ENCODE measurements around the gene DPYD. TPM values are rescaled to one million over a fixed set of nuclear protein-coding genes. Genes with fewer than 3 reads are reported as not detected.
A peak's percentile ranks its signal among the peaks of the same experiment; 100 is the strongest.

DPYD gene
- total RNA-seq, 1 donor, result 81.9 TPM

DNA sequence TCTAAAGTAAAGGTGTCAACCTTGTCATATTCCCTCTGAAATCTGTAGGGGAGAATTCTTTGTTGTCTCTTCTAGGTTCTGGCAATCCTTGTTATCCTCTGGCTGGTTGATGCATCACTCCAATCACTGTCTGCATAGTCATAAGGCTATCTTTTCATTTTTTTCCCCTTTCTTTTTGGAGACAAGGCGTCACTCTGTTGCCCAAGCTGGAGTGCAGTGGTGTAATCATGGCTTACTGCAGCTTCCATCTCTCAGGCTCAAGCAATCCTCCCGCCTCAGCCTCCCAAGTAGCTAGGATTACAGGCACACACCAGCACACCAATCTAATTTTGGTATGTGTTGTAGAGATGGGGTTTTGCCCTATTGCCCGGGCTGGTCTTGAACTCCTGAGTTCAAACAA lies 12.9 kb downstream of the DPYD start:
- peak; percentile 44 for DNase-seq (ENCODE audit: low read depth)
- no peak overlapping the region for H3K4me3 ChIP-seq (ENCODE audit: low read depth, low read length)
- TF ChIP-seq, protein P1, sequence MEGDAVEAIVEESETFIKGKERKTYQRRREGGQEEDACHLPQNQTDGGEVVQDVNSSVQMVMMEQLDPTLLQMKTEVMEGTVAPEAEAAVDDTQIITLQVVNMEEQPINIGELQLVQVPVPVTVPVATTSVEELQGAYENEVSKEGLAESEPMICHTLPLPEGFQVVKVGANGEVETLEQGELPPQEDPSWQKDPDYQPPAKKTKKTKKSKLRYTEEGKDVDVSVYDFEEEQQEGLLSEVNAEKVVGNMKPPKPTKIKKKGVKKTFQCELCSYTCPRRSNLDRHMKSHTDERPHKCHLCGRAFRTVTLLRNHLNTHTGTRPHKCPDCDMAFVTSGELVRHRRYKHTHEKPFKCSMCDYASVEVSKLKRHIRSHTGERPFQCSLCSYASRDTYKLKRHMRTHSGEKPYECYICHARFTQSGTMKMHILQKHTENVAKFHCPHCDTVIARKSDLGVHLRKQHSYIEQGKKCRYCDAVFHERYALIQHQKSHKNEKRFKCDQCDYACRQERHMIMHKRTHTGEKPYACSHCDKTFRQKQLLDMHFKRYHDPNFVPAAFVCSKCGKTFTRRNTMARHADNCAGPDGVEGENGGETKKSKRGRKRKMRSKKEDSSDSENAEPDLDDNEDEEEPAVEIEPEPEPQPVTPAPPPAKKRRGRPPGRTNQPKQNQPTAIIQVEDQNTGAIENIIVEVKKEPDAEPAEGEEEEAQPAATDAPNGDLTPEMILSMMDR (IDR thresholded peaks at IDR 0.05; ENCODE audit: insufficient read depth, low read length), result no peak

- H3K4me3 ChIP-seq (ENCODE audit: low read depth, low read length), result peak overlapping the region; percentile 8
- peak; percentile 97 for DNase-seq (ENCODE audit: low read depth)
- TF ChIP-seq, protein P1 (IDR thresholded peaks at IDR 0.05; ENCODE audit: insufficient read depth, low read length), result no peak
These were observed 14.1 kb downstream of the DPYD start for GRCh38 chr1:97906567-97907241.

DNA sequence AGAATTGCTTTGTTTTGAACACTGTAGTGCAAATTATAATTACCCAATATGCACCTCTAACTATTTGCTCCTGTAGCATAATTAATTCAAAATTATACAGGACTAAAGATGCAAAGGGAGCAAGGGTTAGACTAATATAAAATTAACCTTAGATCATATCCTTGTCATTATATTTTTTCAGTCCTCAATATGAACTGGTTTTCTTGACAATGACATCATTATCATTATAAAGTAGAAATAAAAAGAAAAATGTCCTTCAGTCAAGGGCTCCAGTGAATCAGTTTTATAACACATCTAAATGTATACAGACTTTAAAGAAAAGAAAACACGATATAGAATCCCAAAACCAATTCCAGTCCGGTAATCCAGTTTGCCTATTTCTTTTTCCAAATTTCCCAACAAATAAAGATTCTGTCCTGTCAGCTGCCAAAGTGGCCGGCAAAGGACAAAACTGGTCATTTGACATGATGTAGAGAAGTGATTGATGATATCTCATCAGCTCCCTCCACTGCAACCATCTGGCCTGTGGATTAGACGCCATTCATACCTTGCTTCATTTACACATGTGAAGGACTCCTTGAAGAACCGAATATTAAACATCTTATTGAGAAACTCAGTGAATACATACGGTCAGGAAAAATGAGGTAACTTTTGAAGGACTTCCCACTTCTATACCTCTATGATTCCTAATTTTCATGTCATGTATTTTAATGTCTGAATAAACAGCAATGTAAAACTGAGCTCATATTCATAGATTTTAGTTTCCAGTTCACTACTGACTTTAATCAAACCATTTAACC lies 15.5 kb downstream of the DPYD start:
- DNase-seq (ENCODE audit: low read depth), result no peak
- TF ChIP-seq, protein P1 (IDR thresholded peaks at IDR 0.05; ENCODE audit: insufficient read depth, low read length), result no peak
- H3K4me3 ChIP-seq (ENCODE audit: low read depth, low read length), result no peak overlapping the region

DNA sequence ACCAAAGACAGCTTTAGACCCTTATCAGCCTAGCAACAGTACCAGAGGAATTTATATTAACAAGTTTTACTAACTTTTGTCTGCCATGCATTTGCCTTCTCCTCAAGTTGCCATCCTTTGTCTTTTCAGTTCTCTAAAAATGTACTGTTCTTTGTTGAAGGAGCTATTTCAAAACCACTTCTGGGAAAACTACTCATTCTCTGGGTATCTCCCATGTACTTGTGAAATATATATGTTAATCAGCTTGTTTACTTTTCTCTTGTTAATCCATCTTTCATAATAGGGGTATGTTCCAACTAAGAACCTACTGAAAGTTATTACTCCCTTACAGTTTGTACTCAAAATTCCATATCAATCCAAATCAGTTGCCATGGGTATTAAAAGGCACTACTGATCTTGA lies 16.3 kb downstream of the DPYD start:
- TF ChIP-seq, protein P1 (IDR thresholded peaks at IDR 0.05; ENCODE audit: insufficient read depth, low read length), result no peak
- DNase-seq (ENCODE audit: low read depth), result peak; percentile 82
- H3K4me3 ChIP-seq (ENCODE audit: low read depth, low read length), result peak overlapping the region; percentile 2

DNA sequence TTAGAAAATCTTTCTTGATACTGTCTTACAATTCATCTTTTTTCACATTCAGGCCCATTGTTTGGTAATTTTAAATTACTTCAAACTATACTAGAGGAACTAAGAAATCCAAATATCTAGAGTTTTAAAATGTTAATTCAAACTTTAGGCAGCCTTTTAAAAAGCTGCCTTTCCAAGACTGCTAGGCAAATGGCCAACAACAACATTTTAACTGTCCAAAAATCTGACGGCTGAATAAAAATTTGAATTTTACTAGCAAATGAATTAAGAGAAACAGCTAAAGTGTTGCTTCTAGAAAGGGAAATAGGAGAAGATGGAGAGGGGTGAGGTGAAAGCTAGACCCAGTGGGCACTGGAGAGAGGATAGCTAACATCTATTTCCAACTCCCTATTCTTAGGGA lies 17.2 kb downstream of the DPYD start:
- TF ChIP-seq, protein P1 (IDR thresholded peaks at IDR 0.05; ENCODE audit: insufficient read depth, low read length), result no peak
- H3K4me3 ChIP-seq (ENCODE audit: low read depth, low read length), result no peak overlapping the region
- peak; percentile 80 for DNase-seq (ENCODE audit: low read depth)

GRCh38 chr1:97902067-97902466 lies 18.8 kb downstream of the DPYD start:
- DNase-seq (ENCODE audit: low read depth), result peak; percentile 30
- TF ChIP-seq, protein P1 (IDR thresholded peaks at IDR 0.05; ENCODE audit: insufficient read depth, low read length), result no peak
- no peak overlapping the region for H3K4me3 ChIP-seq (ENCODE audit: low read depth, low read length)
